ENCODE measurements around the gene TSNAX. TPM values are rescaled to one million over a fixed set of nuclear protein-coding genes. Genes with fewer than 3 reads are reported as not detected.

TSNAX gene
- total and polyA plus RNA-seq, 2 of the 4 experiments (the other 2 are of a cell fraction) = 19.6 to 60.6 TPM

DNA sequence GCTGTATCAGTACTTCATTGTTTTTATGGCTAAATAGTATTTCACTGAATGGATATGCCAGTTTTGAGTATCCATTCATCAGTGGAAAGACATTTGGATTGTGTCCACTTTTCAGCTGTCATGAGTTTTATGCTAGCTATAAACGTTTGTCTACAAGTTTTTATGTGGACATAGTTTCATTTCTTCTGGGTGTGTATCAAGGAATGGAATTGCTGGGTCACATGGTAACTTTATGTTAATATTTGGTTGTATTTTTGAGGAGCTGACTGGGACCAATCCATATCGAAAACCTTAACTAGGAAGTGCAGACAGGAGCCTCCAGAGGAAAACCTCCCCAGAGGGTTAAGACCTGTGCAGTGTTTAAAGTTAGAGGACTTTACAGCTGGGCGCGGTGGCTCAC lies 66.3 kb downstream of the TSNAX start:
- ChIA-PET CTCF (interaction anchor here (0.8 kb wide), 1 partner anchor 49 kb away, joined by 4 read pairs; no protein-coding TSS in a partner anchor), POLR2A (ENCODE audit: unreplicated experiment) (no interaction called here)
- no peak overlapping the region for H3K4me2 ChIP-seq (ENCODE audit: low read depth, low read length)
- H2AK5ac ChIP-seq (ENCODE audit: low read depth, low read length) = no peak overlapping the region
- H3K9ac ChIP-seq (ENCODE audit: low read depth, low read length) = no peak overlapping the region
- no peak overlapping the region for H3K56ac ChIP-seq (ENCODE audit: extremely low read depth, insufficient read depth, low read length)
- no peaks in the 10 kb centered on the region for H3K36me3 ChIP-seq (ENCODE audit: control insufficient read depth, insufficient read depth, low read length)
- H2BK15ac ChIP-seq (ENCODE audit: low read depth, low read length) = no peak overlapping the region
- H2AK9ac ChIP-seq (replicated peaks; ENCODE audit: low read depth, low read length, poor library complexity) = no peak overlapping the region
- H3K27me3 ChIP-seq (ENCODE audit: control insufficient read depth, insufficient read depth, low read length) = no peaks in the 10 kb centered on the region
- dilution Hi-C loops (cut with HindIII; ENCODE audit: low sequenced_read_pairs, unreplicated experiment) (no loop called here), intact Hi-C loops (cut with micrococcal nuclease) (no loop called here), in situ Hi-C loops (cut with MboI; ENCODE audit: low sequenced_read_pairs) (no loop called here)
- DNase-seq = no peak
- H3K4me1 ChIP-seq (ENCODE audit: control insufficient read depth, insufficient read depth, low read length) = peaks cover 3% of the 10 kb centered on the region; the same call in 1 of the 2 replicates
- no CpG with 5 or more reads among the region's 4 CpGs for WGBS, 2 experiments (ENCODE audit: extremely low coverage in 2 of 2, insufficient read length in 1 of 2)
- no TSS peak for BruUV-seq (replicated peaks)
- H3K9me1 ChIP-seq (ENCODE audit: insufficient read depth, low read length) = no peaks in the 10 kb centered on the region
- H2BK20ac ChIP-seq (ENCODE audit: low read depth, low read length) = no peak overlapping the region
- no peak overlapping the region for H3K4me3 ChIP-seq (ENCODE audit: insufficient read depth, low read depth, low read length)
- no peak overlapping the region for H3K23ac ChIP-seq (ENCODE audit: low read depth, low read length)
- no peak overlapping the region for H2AFZ ChIP-seq (replicated peaks; ENCODE audit: low read length, poor library complexity)
- no peak overlapping the region for H3K18ac ChIP-seq (ENCODE audit: low read depth, low read length)
- TF ChIP-seq RCOR1 (IDR thresholded peaks at IDR 0.05; ENCODE audit: insufficient replicate concordance, low read length) = no peak
- TF ChIP-seq CHD1 (IDR thresholded peaks at IDR 0.05; ENCODE audit: low read depth, low read length) = no peak
- TF ChIP-seq MXI1 (IDR thresholded peaks at IDR 0.05; ENCODE audit: borderline replicate concordance, low read depth, low read length) = no peak
- no peak for TF ChIP-seq ELK1 (IDR thresholded peaks at IDR 0.05; ENCODE audit: borderline replicate concordance, low read depth, low read length)
- no peak for TF ChIP-seq CEBPB (IDR thresholded peaks at IDR 0.05; ENCODE audit: low read depth, low read length)
- no peak for TF ChIP-seq MAFK (IDR thresholded peaks at IDR 0.05; ENCODE audit: low read depth, low read length)
- H3K4ac ChIP-seq (ENCODE audit: low read depth, low read length) = no peak overlapping the region
- H4K5ac ChIP-seq (ENCODE audit: low read depth, low read length) = no peak overlapping the region
- no peak overlapping the region for H4K8ac ChIP-seq (ENCODE audit: low read depth in 2 of 2, low read length in 2 of 2)
- no peak overlapping the region for H4K91ac ChIP-seq (ENCODE audit: insufficient read depth, low read depth, low read length)
- no peak for ATAC-seq (ENCODE audit: low read depth)
- H4K20me1 ChIP-seq (ENCODE audit: insufficient read depth, low read length) = no peaks in the 10 kb centered on the region
- H2BK5ac ChIP-seq (ENCODE audit: low read depth, low read length, poor library complexity, severe bottlenecking) = no peak overlapping the region
- no peaks in the 10 kb centered on the region for H3K9me3 ChIP-seq (ENCODE audit: control insufficient read depth, insufficient read depth, low read length)
- no peaks in the 10 kb centered on the region for H3K79me1 ChIP-seq (ENCODE audit: low read depth in 1 of 2, low read length in 2 of 2)
- H3K27ac ChIP-seq (ENCODE audit: insufficient read depth, low read length) = no peak overlapping the region
- H2BK120ac ChIP-seq (ENCODE audit: low read depth, low read length) = no peak overlapping the region
- H3K14ac ChIP-seq (replicated peaks; ENCODE audit: low read depth, low read length) = no peak overlapping the region

All from IMR-90 (cell line).